Activated CD4-positive, alpha-beta T cell treated with anti-CD3 and anti-CD28 coated beads, Interleukin-2, amount 10 ng/mL, durations not matched to agents 24 days and 14 days (primary cell): ENCODE measurements around the gene IFIT2. TPM values are rescaled to one million over a fixed set of nuclear protein-coding genes. Genes with fewer than 3 reads are reported as not detected.
"Not testable (repeated sequence)": the region's sequence is repeated elsewhere in the genome, so short reads cannot be mapped to it uniquely, and the experiment has no call there.

ENCODE experiments used
- DNase-seq: peaks from one replicate; pipeline ENCODE4 v3.0.0; 2022
- H3K27ac Mint-ChIP-seq: one replicate; pipeline ENCODE4 v1.8.0; 2022; ENCODE audit warnings: mild to moderate bottlenecking, mixed read lengths
- H3K27me3 Mint-ChIP-seq: one replicate; pipeline ENCODE4 v1.8.0; 2022; ENCODE audit warnings: mixed read lengths
- H3K36me3 Mint-ChIP-seq: one replicate; pipeline ENCODE4 v1.8.0; 2022; ENCODE audit warnings: low read depth, mild to moderate bottlenecking, mixed read lengths
- H3K4me1 Mint-ChIP-seq: one replicate; pipeline ENCODE4 v1.8.0; 2021; ENCODE audit warnings: mixed read lengths
- H3K4me3 Mint-ChIP-seq: one replicate; pipeline ENCODE4 v1.8.0; 2022; ENCODE audit warnings: mild to moderate bottlenecking, moderate library complexity, mixed read lengths
- H3K9me3 Mint-ChIP-seq: one replicate; pipeline ENCODE4 v1.8.0; 2021; ENCODE audit warnings: mixed read lengths
- intact Hi-C: fragments of 100-400 bp; cut with micrococcal nuclease; formaldehyde crosslinking; loops from one replicate; pipeline ENCODE4 v1.15.1; 2023
- total RNA-seq: library from RNA; stranded (reverse); gene quantifications from 2 replicates; pipeline ENCODE4 v1.2.3, GENCODE V29; 2022

The IFIT2 gene
- total RNA-seq, 1 donor from 2014 or later, result 0.40 TPM

- Mint-ChIP-seq H3K27ac (no peak overlapping the region), H3K36me3 (peaks cover 9% of the 10 kb centered on the region), H3K27me3 (peaks cover 9% of the 10 kb centered on the region), H3K4me3 (peak overlapping the region; percentile 84), H3K9me3 (peaks cover 5% of the 10 kb centered on the region), H3K4me1 (peaks cover 64% of the 10 kb centered on the region)
- no peak for DNase-seq
- intact Hi-C loops, result no loop called here
These were observed 27.3 kb downstream of the IFIT2 start for GRCh38 chr10:89329151-89329550.

- H3K4me1 Mint-ChIP-seq, result peaks cover 67% of the 10 kb centered on the region
- H3K27me3 Mint-ChIP-seq, H3K27ac Mint-ChIP-seq, H3K9me3 Mint-ChIP-seq, intact Hi-C loops, DNase-seq, H3K36me3 Mint-ChIP-seq: not testable (repeated sequence)
- peak overlapping the region; percentile 84 for H3K4me3 Mint-ChIP-seq
These were observed 28.2 kb downstream of the IFIT2 start for GRCh38 chr10:89330014-89330413.

GRCh38 chr10:89330537-89331212 is 28.8 kb downstream of the IFIT2 start:
- Mint-ChIP-seq H3K4me1 (peaks cover 73% of the 10 kb centered on the region), H3K4me3 (peak overlapping the region; percentile 84)

GRCh38 chr10:89331487-89332122 is 29.8 kb downstream of the IFIT2 start:
- Mint-ChIP-seq H3K4me3 (peak overlapping the region; percentile 84), H3K4me1 (peaks cover 72% of the 10 kb centered on the region), H3K36me3 (peaks cover 18% of the 10 kb centered on the region), H3K27me3 (peaks cover 16% of the 10 kb centered on the region)
- H3K27ac Mint-ChIP-seq, DNase-seq, H3K9me3 Mint-ChIP-seq: not testable (repeated sequence)
- intact Hi-C loops, result loop anchor here (1.0 kb wide), 2 partner anchors 30 to 61 kb away; partner anchors contain the start of gene IFIT1

More at GRCh38 chr10:89330537-89331212, 28.8 kb downstream of the IFIT2 start:
- H3K9me3 Mint-ChIP-seq, result peaks cover 5% of the 10 kb centered on the region
- intact Hi-C loops, result no loop called here
- H3K27ac Mint-ChIP-seq, result no peak overlapping the region
- H3K27me3 Mint-ChIP-seq, result peaks cover 15% of the 10 kb centered on the region
- no peak for DNase-seq
- H3K36me3 Mint-ChIP-seq, result peaks cover 13% of the 10 kb centered on the region

GRCh38 chr10:89332123-89332633 is 30.3 kb downstream of the IFIT2 start:
- H3K27ac Mint-ChIP-seq, result peak overlapping the region; percentile 34
- peak overlapping the region; percentile 84 for H3K4me3 Mint-ChIP-seq
- DNase-seq, result peak; percentile 86
- H3K36me3 Mint-ChIP-seq, result peaks cover 21% of the 10 kb centered on the region
- intact Hi-C loops, result loop anchor here (1.0 kb wide), 2 partner anchors 31 to 60 kb away; partner anchors contain the start of gene IFIT1
- peaks cover 73% of the 10 kb centered on the region for H3K4me1 Mint-ChIP-seq
- no peaks in the 10 kb centered on the region for H3K9me3 Mint-ChIP-seq
- H3K27me3 Mint-ChIP-seq, result peaks cover 16% of the 10 kb centered on the region

GRCh38 chr10:89335226-89335625 is 33.4 kb downstream of the IFIT2 start:
- peaks cover 55% of the 10 kb centered on the region for H3K4me1 Mint-ChIP-seq
- intact Hi-C loops, result loop anchor here (1.0 kb wide), 1 partner anchor 9 kb away; no protein-coding TSS in a partner anchor
- peaks cover 40% of the 10 kb centered on the region for H3K36me3 Mint-ChIP-seq
- no peak overlapping the region for H3K4me3 Mint-ChIP-seq
- peaks cover 14% of the 10 kb centered on the region for H3K27me3 Mint-ChIP-seq
- no peak overlapping the region for H3K27ac Mint-ChIP-seq
- no peak for DNase-seq
- no peaks in the 10 kb centered on the region for H3K9me3 Mint-ChIP-seq

GRCh38 chr10:89336241-89336640 is 34.4 kb downstream of the IFIT2 start:
- intact Hi-C loops, result no loop called here
- peaks cover 45% of the 10 kb centered on the region for H3K4me1 Mint-ChIP-seq
- no peak overlapping the region for H3K4me3 Mint-ChIP-seq
- no peaks in the 10 kb centered on the region for H3K9me3 Mint-ChIP-seq
- H3K27me3 Mint-ChIP-seq, result peaks cover 14% of the 10 kb centered on the region
- peaks cover 49% of the 10 kb centered on the region for H3K36me3 Mint-ChIP-seq
- no peak for DNase-seq
- no peak overlapping the region for H3K27ac Mint-ChIP-seq

GRCh38 chr10:89337484-89337883 is 35.6 kb downstream of the IFIT2 start:
- H3K27ac Mint-ChIP-seq, result no peak overlapping the region
- DNase-seq, result peak; percentile 80
- no peaks in the 10 kb centered on the region for H3K9me3 Mint-ChIP-seq
- H3K36me3 Mint-ChIP-seq, result peaks cover 54% of the 10 kb centered on the region
- H3K4me1 Mint-ChIP-seq, result peaks cover 37% of the 10 kb centered on the region
- intact Hi-C loops, result no loop called here
- peaks cover 14% of the 10 kb centered on the region for H3K27me3 Mint-ChIP-seq
- H3K4me3 Mint-ChIP-seq, result no peak overlapping the region

GRCh38 chr10:89338713-89339112 is 36.9 kb downstream of the IFIT2 start:
- Mint-ChIP-seq H3K27me3 (peaks cover 20% of the 10 kb centered on the region), H3K4me1 (peaks cover 26% of the 10 kb centered on the region), H3K4me3 (no peak overlapping the region), H3K27ac (no peak overlapping the region), H3K36me3 (peaks cover 57% of the 10 kb centered on the region), H3K9me3 (no peaks in the 10 kb centered on the region)
- intact Hi-C loops, result no loop called here
- no peak for DNase-seq

- intact Hi-C loops, result no loop called here
- Mint-ChIP-seq H3K9me3 (no peaks in the 10 kb centered on the region), H3K4me3 (no peak overlapping the region), H3K36me3 (peaks cover 55% of the 10 kb centered on the region), H3K4me1 (peaks cover 21% of the 10 kb centered on the region), H3K27ac (no peak overlapping the region), H3K27me3 (peaks cover 27% of the 10 kb centered on the region)
- no peak for DNase-seq
These were observed 38.0 kb downstream of the IFIT2 start for GRCh38 chr10:89339875-89340274.

- Mint-ChIP-seq H3K9me3 (no peaks in the 10 kb centered on the region), H3K36me3 (peaks cover 46% of the 10 kb centered on the region), H3K4me3 (no peak overlapping the region), H3K4me1 (peaks cover 10% of the 10 kb centered on the region), H3K27me3 (peaks cover 24% of the 10 kb centered on the region), H3K27ac (no peak overlapping the region)
- intact Hi-C loops, result no loop called here
- no peak for DNase-seq
These were observed 39.8 kb downstream of the IFIT2 start for GRCh38 chr10:89341649-89342048.

- intact Hi-C loops, result no loop called here
- H3K27me3 Mint-ChIP-seq, result peaks cover 29% of the 10 kb centered on the region
- peaks cover 5% of the 10 kb centered on the region for H3K4me1 Mint-ChIP-seq
- H3K27ac Mint-ChIP-seq, result no peak overlapping the region
- no peaks in the 10 kb centered on the region for H3K9me3 Mint-ChIP-seq
- peaks cover 42% of the 10 kb centered on the region for H3K36me3 Mint-ChIP-seq
- H3K4me3 Mint-ChIP-seq, result no peak overlapping the region
- DNase-seq, result no peak
These were observed 40.5 kb downstream of the IFIT2 start for GRCh38 chr10:89342206-89342958.

- no peak overlapping the region for H3K27ac Mint-ChIP-seq
- H3K9me3 Mint-ChIP-seq, result no peaks in the 10 kb centered on the region
- intact Hi-C loops, result no loop called here
- H3K4me3 Mint-ChIP-seq, result no peak overlapping the region
- H3K4me1 Mint-ChIP-seq, result no peaks in the 10 kb centered on the region
- peaks cover 37% of the 10 kb centered on the region for H3K36me3 Mint-ChIP-seq
- H3K27me3 Mint-ChIP-seq, result peaks cover 36% of the 10 kb centered on the region
- no peak for DNase-seq
These were observed 41.4 kb downstream of the IFIT2 start for GRCh38 chr10:89343089-89343767.
